Astrocyte (in vitro differentiated cells and primary cell): Measurements from ENCODE around the gene RETREG1. TPM values are rescaled to one million over a fixed set of nuclear protein-coding genes. Genes with fewer than 3 reads are reported as not detected.

ENCODE experiments used
- DNase-seq: peaks from one replicate; pipeline ENCODE4 v3.0.0-alpha.2; 2010; ENCODE audit warnings: low read depth
- FAIRE-seq: peaks from 2 replicates; lab custom pipeline; 2011; peaks lifted over from hg19 to GRCh38; lab: Jason Lieb, UNC
- H2AFZ ChIP-seq: 2 replicates; pipeline ENCODE4 v1.6.0; 2012; ENCODE audit warnings: low read depth, low read length, inconsistent platforms
- H3K27ac ChIP-seq: 2 replicates; pipeline ENCODE4 v1.5.1; 2011; ENCODE audit warnings: low read depth, low read length, inconsistent platforms
- H3K27me3 ChIP-seq: 2 replicates; pipeline ENCODE4 v1.6.0; 2011; ENCODE audit warnings: low read length, inconsistent platforms; ENCODE audit not compliant: insufficient read depth
- H3K36me3 ChIP-seq: 2 replicates; pipeline ENCODE4 v1.5.1; 2011; ENCODE audit warnings: low read length, inconsistent platforms; ENCODE audit not compliant: insufficient read depth
- H3K4me1 ChIP-seq: 2 replicates; pipeline ENCODE4 v1.5.1; 2011; ENCODE audit warnings: low read length, inconsistent platforms; ENCODE audit not compliant: insufficient read depth
- H3K4me2 ChIP-seq: 2 replicates; pipeline ENCODE4 v1.6.0; 2012; ENCODE audit warnings: low read length, inconsistent platforms
- H3K4me3 ChIP-seq: 2 replicates; pipeline ENCODE4 v1.5.1; 2011; ENCODE audit warnings: low read depth, mild to moderate bottlenecking, low read length, inconsistent platforms; ENCODE audit not compliant: insufficient read depth
- H3K79me2 ChIP-seq: 2 replicates; pipeline ENCODE4 v1.6.0; 2012; ENCODE audit warnings: mild to moderate bottlenecking, low read length, inconsistent platforms; ENCODE audit not compliant: insufficient read depth
- H3K9ac ChIP-seq: 2 replicates; pipeline ENCODE4 v1.6.0; 2012; ENCODE audit warnings: mild to moderate bottlenecking, low read length, inconsistent platforms
- H3K9me3 ChIP-seq: 2 replicates; pipeline ENCODE4 v1.5.1; 2012; ENCODE audit warnings: low read depth, mild to moderate bottlenecking, low read length, inconsistent platforms; ENCODE audit not compliant: insufficient read depth
- H4K20me1 ChIP-seq: 2 replicates; pipeline ENCODE4 v1.6.0; 2012; ENCODE audit warnings: low read length, inconsistent platforms; ENCODE audit not compliant: insufficient read depth
- H3K27ac Mint-ChIP-seq: one replicate; pipeline ENCODE4 v1.8.0; 2021; ENCODE audit warnings: mild to moderate bottlenecking, mixed read lengths; ENCODE audit not compliant: unreplicated experiment
- H3K27me3 Mint-ChIP-seq: one replicate; pipeline ENCODE4 v1.8.0; 2021; ENCODE audit warnings: low read depth, mixed read lengths; ENCODE audit not compliant: unreplicated experiment
- H3K36me3 Mint-ChIP-seq: one replicate; pipeline ENCODE4 v1.8.0; 2021; ENCODE audit warnings: low read depth, mixed read lengths; ENCODE audit not compliant: unreplicated experiment
- H3K4me1 Mint-ChIP-seq: one replicate; pipeline ENCODE4 v1.8.0; 2021; ENCODE audit warnings: low read depth, mixed read lengths; ENCODE audit not compliant: unreplicated experiment
- H3K4me3 Mint-ChIP-seq: one replicate; pipeline ENCODE4 v1.8.0; 2021; ENCODE audit warnings: mild to moderate bottlenecking, moderate library complexity, mixed read lengths; ENCODE audit not compliant: unreplicated experiment
- H3K9me3 Mint-ChIP-seq: one replicate; pipeline ENCODE4 v1.8.0; 2021; ENCODE audit warnings: mild to moderate bottlenecking, mixed read lengths; ENCODE audit not compliant: unreplicated experiment
- CTCF ChIP-seq: IDR thresholded peaks from 2 replicates; pipeline ENCODE4 v1.5.1; 2011; ENCODE audit warnings: low read depth, mild to moderate bottlenecking, inconsistent platforms, low read length, moderate library complexity; ENCODE audit not compliant: insufficient read depth
- EZH2 ChIP-seq: IDR thresholded peaks from 2 replicates; pipeline ENCODE4 v1.6.1; 2012; ENCODE audit warnings: mild to moderate bottlenecking, low read length, inconsistent platforms; ENCODE audit not compliant: insufficient read depth
- total RNA-seq: library from RNA; stranded (reverse); gene quantifications from 2 replicates; pipeline ENCODE4 v1.2.1, GENCODE V29; 2021

Gene RETREG1
- total RNA-seq, 1 donor from 2014 or later: 0.98 TPM

- no peak overlapping the region for H3K27ac ChIP-seq
- no peak for FAIRE-seq
- DNase-seq: no peak
- H3K4me1 Mint-ChIP-seq: peaks cover 14% of the 10 kb centered on the region
- H3K27me3 ChIP-seq: no peaks in the 10 kb centered on the region
- TF ChIP-seq CTCF (no peak), EZH2 (no peak)
- H3K36me3 ChIP-seq: no peaks in the 10 kb centered on the region
- H3K36me3 Mint-ChIP-seq: no peaks in the 10 kb centered on the region
- peaks cover 6% of the 10 kb centered on the region for H3K27me3 Mint-ChIP-seq
- peaks cover 4% of the 10 kb centered on the region for H3K9me3 Mint-ChIP-seq
- H3K27ac Mint-ChIP-seq: no peak overlapping the region
- no peak overlapping the region for H3K4me3 ChIP-seq
- H2AFZ ChIP-seq: no peak overlapping the region
- H3K9me3 ChIP-seq: no peaks in the 10 kb centered on the region
- H3K4me3 Mint-ChIP-seq: no peak overlapping the region
- no peaks in the 10 kb centered on the region for H4K20me1 ChIP-seq
- H3K9ac ChIP-seq: no peak overlapping the region
- peak overlapping the region; percentile 10 for H3K4me2 ChIP-seq
- H3K4me1 ChIP-seq: no peaks in the 10 kb centered on the region
- H3K79me2 ChIP-seq: no peaks in the 10 kb centered on the region
Observed at GRCh38 chr5:16508730-16509531, 107.9 kb downstream of the RETREG1 start.

GRCh38 chr5:16507716-16508115, 109.1 kb downstream of the RETREG1 start:
- TF ChIP-seq CTCF: no peak
- Histone ChIP-seq H3K79me2 (no peaks in the 10 kb centered on the region), H4K20me1 (no peaks in the 10 kb centered on the region), H2AFZ (no peak overlapping the region), H3K4me2 (no peak overlapping the region), H3K9ac (no peak overlapping the region), H3K9me3 (no peaks in the 10 kb centered on the region), H3K27ac (no peak overlapping the region), H3K36me3 (no peaks in the 10 kb centered on the region), H3K4me1 (no peaks in the 10 kb centered on the region), H3K4me3 (no peak overlapping the region), H3K27me3 (no peaks in the 10 kb centered on the region)
- DNase-seq (peak; percentile 23), FAIRE-seq (no peak)
- H3K4me1 Mint-ChIP-seq: peaks cover 14% of the 10 kb centered on the region
- H3K9me3 Mint-ChIP-seq: peaks cover 4% of the 10 kb centered on the region
- H3K4me3 Mint-ChIP-seq: no peak overlapping the region
- H3K27ac Mint-ChIP-seq: no peak overlapping the region
- no peaks in the 10 kb centered on the region for H3K27me3 Mint-ChIP-seq
- H3K36me3 Mint-ChIP-seq: no peaks in the 10 kb centered on the region

- Histone ChIP-seq H3K4me3 (no peak overlapping the region), H2AFZ (no peak overlapping the region), H3K9ac (no peak overlapping the region), H3K9me3 (no peaks in the 10 kb centered on the region), H3K79me2 (no peaks in the 10 kb centered on the region), H4K20me1 (no peaks in the 10 kb centered on the region), H3K4me2 (no peak overlapping the region), H3K27me3 (no peaks in the 10 kb centered on the region), H3K36me3 (no peaks in the 10 kb centered on the region), H3K4me1 (no peaks in the 10 kb centered on the region), H3K27ac (no peak overlapping the region)
- Mint-ChIP-seq H3K27me3 (no peaks in the 10 kb centered on the region), H3K9me3 (no peaks in the 10 kb centered on the region), H3K36me3 (no peaks in the 10 kb centered on the region), H3K4me3 (no peak overlapping the region), H3K4me1 (peaks cover 14% of the 10 kb centered on the region), H3K27ac (no peak overlapping the region)
- TF ChIP-seq CTCF: no peak
- no peak for TF ChIP-seq EZH2
- no peak for DNase-seq
- FAIRE-seq: no peak
Observed at GRCh38 chr5:16505904-16506303, 110.9 kb downstream of the RETREG1 start.
